ENCODE results near the gene DHCR7. TPM values are rescaled to one million over a fixed set of nuclear protein-coding genes. Genes with fewer than 3 reads are reported as not detected.

Gene DHCR7
- total RNA-seq, 1 donor from 2014 or later, result 60.9 TPM

DNA sequence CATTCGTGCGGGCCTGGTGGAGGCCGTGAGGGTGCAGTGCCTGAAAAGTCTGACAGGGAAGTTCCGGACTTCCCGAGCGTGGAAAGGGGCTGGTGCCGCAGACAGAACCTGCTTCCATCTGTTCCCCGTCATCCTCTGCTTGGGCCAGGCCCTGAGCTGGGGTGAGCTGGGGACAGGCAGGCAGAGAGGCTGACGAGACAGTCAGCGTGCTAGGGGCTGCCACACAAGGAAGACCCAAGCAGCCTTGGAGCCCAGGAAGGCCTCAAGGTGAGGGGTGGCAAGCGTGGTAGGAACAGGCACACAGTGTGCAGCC lies 30.3 kb upstream of the DHCR7 start:
- DNase-seq (ENCODE audit: low spot score), result no peak

DNA sequence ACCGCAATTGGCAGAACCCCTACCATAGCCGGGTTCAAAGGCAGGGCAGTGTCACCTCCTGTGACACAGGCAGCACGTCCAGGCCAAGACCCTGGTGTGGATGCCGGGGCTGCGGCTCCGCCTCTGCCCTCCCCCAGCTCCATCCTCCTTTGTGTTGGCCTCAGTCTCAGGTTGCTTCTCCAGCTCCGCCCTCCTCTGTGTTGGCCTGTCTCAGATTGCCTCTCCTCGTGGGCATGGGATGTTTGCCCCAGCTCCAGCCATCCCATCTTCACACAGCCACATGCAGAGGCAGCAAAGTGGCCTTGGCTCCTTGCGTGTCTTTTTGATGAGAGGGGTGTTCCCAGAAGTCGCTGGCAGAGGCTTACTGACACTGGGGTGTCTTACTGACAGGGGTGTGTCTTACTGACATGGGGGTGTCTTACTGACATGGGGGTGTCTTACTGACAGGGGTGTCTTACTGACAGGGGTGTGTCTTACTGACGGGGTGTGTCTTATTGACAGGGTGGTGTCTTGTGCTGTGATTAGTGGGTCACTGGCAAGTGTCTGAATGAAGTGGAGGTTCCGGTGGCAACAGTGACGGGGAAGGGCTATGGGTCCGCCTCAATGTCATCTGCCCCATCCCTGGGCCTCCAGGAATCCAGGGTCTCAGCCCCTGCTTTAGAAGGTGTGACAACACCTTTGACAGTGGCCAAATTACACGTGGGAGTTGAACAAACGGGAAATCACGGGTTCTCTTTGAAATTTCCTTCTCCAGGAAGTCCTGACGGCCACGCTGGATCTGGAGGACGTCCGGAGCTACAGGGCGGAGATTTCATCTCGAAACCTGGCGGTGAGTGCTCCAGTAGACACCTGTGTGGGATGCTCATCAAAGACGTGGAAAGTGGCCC lies 29.7 kb upstream of the DHCR7 start:
- no peak for DNase-seq (ENCODE audit: low spot score)

DNA sequence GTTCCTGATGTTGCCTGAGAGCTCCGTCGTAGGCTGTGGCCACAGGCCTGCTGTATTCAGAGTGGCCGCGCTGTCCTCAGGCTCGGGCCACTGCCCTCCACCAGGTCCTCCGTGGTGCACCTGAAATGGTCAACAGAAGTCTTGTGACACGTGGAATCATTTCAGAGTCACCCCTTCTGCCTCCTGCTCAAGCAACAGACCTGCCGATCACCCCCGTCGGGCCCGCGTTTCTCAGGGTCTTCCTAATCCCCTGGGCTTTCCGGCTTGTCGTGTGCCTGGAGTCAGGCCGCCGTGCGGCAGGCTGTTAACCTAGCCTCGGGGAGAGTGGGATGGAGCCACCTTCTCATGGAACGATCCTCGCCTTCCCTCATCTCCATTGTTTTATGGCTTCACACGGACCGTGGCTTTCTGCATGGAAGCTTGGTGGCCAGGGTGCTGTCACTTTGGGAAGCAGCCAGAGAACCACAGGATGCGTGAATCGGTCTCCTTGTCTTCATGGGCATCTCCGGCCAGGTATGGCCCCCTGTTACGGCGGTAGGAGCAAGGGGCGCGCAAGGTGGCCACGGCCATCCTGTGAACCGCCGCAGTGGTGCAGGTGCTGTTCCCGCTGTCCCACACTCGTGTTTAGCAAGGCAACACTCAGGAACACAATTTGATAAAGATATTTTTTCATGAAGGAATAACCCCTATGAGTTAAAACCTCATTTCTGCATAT lies 28.9 kb upstream of the DHCR7 start:
- no peak for DNase-seq (ENCODE audit: low spot score)

GRCh38 chr11:71476031-71476430 lies 27.8 kb upstream of the DHCR7 start:
- DNase-seq (ENCODE audit: low spot score), result no peak

- DNase-seq (ENCODE audit: low spot score), result no peak
These were observed 26.7 kb upstream of the DHCR7 start for GRCh38 chr11:71474771-71475483.

GRCh38 chr11:71474141-71474770 lies 26.1 kb upstream of the DHCR7 start:
- DNase-seq (ENCODE audit: low spot score), result no peak

DNA sequence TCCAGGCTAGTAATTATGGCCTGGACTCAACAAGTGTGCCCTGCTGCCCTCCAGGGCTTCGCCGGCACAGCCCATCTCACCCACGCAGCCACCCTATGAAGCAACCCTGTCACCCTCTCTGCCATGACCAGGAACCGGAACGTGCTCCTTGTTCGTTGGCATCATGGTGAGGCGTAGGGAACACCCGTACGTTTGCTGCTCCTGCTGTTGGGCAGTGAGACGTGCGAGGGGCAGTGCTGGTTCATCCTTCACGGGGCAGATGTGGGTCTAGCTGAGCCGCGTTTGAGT lies 25.5 kb upstream of the DHCR7 start:
- DNase-seq (ENCODE audit: low spot score), result no peak

GRCh38 chr11:71472941-71473792 lies 25.0 kb upstream of the DHCR7 start:
- DNase-seq (ENCODE audit: low spot score), result no peak

GRCh38 chr11:71472357-71472885 lies 24.2 kb upstream of the DHCR7 start:
- DNase-seq (ENCODE audit: low spot score), result no peak

GRCh38 chr11:71470946-71471345 lies 22.8 kb upstream of the DHCR7 start:
- no peak for DNase-seq (ENCODE audit: low spot score)

- DNase-seq (ENCODE audit: low spot score), result no peak
These were observed 19.0 kb upstream of the DHCR7 start for GRCh38 chr11:71467164-71467563.

DNA sequence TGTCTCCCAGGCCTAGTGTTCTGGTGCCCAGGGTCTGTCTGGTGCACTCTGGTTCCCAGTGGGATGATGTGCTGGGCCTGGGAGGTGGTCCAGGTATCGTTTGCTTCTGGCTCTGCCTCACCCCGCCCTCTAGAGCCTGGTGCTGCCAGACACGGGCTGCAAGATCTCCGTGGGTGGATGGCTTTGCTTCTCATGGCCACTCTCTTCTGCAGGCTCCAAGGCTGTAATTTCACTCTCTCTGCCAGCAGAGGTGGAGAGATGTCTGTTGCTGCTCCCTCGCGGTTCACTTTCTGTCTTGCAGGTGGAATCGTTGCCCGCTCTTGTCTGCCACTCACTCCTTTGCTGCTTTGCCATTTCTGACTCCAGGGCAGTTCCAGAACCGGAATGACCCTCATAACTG lies 18.2 kb upstream of the DHCR7 start:
- no peak for DNase-seq (ENCODE audit: low spot score)

DNA sequence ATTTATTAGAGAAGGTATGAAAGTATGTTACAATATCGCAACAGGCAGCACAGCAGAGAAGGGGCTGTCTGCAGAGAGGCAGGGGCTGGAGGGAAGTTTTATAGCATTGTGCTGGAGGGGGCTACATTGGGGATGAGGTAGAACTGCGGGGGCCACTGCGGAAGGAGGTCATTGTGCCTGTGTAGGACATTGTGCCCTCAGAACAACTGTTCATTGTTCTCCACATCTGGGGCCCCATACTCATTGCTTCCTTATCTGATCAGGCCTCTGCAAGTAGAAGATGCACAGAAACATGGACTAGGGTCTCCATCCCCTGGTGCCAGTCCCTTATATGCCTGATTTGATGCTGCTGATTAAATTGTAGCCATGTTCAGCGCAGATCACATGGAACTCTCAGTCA lies 16.9 kb upstream of the DHCR7 start:
- DNase-seq (ENCODE audit: low spot score), result no peak

GRCh38 chr11:71463331-71464211 lies 15.4 kb upstream of the DHCR7 start:
- DNase-seq (ENCODE audit: low spot score), result no peak

GRCh38 chr11:71462726-71463125 lies 14.5 kb upstream of the DHCR7 start:
- DNase-seq (ENCODE audit: low spot score), result no peak

DNA sequence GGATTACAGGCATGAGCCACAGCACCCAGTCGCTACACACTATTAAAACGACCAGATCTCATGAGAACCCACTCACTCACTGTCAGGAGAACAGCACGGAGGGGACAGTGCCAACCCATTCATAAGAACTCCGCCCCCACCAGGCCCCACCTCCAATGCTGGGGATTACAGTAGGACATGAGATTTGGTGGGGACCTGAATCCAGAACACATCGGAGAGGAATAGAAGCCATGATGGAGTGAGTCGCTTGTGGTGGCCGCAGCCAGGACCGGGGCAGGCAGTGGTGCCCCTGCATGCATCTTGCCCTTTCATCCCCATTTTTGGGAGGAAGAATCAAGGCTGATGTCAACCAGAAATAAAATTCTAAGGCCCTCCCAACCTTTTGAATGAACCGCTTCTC lies 13.5 kb upstream of the DHCR7 start:
- DNase-seq (ENCODE audit: low spot score), result no peak

- no peak for DNase-seq (ENCODE audit: low spot score)
These were observed 11.7 kb upstream of the DHCR7 start for GRCh38 chr11:71459767-71460320.

DNA sequence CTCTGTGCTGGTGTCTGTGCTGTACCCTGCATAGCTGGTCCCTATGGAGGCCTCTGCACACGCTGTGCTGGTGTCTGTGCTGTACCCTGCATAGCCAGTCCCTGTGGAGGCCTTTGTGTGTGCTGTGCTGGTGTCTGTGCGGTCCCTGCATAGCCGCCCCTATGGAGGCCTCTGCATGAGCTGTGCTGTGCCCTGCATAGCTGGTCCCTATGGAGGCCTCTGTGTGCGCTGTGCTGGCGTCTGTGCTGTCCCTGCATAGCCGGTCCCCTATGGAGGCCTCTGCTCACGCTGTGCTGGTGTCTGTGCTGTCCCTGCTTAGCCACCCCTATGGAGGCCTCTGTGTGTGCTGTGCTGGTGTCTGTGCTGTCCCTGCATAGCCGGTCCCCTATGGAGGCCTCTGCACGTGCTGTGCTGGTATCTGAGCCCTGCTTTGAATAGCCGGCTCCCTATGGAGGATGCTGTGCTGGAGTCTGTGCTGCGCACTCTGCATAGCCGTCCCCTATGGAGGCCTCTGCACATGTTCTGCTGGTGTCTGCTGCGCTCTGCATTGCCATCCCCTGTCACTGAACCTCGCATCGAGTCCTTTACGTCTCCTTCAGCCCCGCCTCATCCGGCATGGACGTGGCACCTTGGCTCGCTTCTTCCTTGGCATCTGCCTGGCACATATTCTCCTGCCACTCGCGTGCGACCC lies 11.0 kb upstream of the DHCR7 start:
- DNase-seq (ENCODE audit: low spot score), result no peak

All from ureter (tissue), 1 donor.